Prostate gland (tissue), 2 donors: ENCODE measurements around the gene SIX3. TPM values are rescaled to one million over a fixed set of nuclear protein-coding genes. Genes with fewer than 3 reads are reported as not detected.

Source experiments
- DNase-seq: peaks from one replicate; pipeline ENCODE4 v3.0.0-alpha.2; 2019; ENCODE audit warnings: low spot score
- H3K27ac ChIP-seq, 2 donors: fragments of 200-600 bp; sonication (generic); 2 replicates each; pipeline ENCODE4 v1.5.1; 2017 to 2019
- H3K27me3 ChIP-seq: fragments of 200-600 bp; sonication (generic); replicated peaks from 2 replicates; pipeline ENCODE4 v1.5.1; 2019; ENCODE audit not compliant: insufficient read depth
- H3K36me3 ChIP-seq, 2 donors: fragments of 200-600 bp; sonication (generic); 1 replicate in 1 of 2; 2 replicates in 1 of 2; pipeline versions ENCODE4 v1.5.1 to v1.8.1; 2017 to 2019
- H3K4me1 ChIP-seq: fragments of 200-600 bp; sonication (generic); replicated peaks from 2 replicates; pipeline ENCODE4 v1.5.1; 2019
- H3K4me3 ChIP-seq, 2 donors: fragments of 200-600 bp; sonication (generic); 2 replicates each; pipeline ENCODE4 v1.5.1; 2017 to 2019
- H3K9me3 ChIP-seq: fragments of 200-600 bp; sonication (generic); 2 replicates; pipeline ENCODE4 v1.5.1; 2017
- CTCF ChIP-seq, 4 experiments: fragments of 200-600 bp in 2 of 4; fragments of 450-650 bp in 2 of 4; sonication (generic) in 2 of 4; IDR thresholded peaks; 1 replicate in 3 of 4; 2 replicates in 1 of 4; pipeline ENCODE4 v1.5.1; 2016 to 2019; ENCODE audit warnings: antibody characterized with exemption in 4 of 4, mild to moderate bottlenecking in 2 of 4, moderate library complexity in 2 of 4
- POLR2A ChIP-seq: fragments of 450-650 bp; IDR thresholded peaks from one replicate; pipeline ENCODE4 v1.6.1; 2016; ENCODE audit warnings: antibody characterized with exemption, mild to moderate bottlenecking
- POLR2AphosphoS5 ChIP-seq: sonication (generic); formaldehyde crosslinking; IDR thresholded peaks from one replicate; pipeline ENCODE4 v1.6.1; 2017; ENCODE audit warnings: antibody characterized with exemption
- WGBS: methylation state at CpG from one replicate; pipeline ENCODE4 v1.1.5; 2018; 5-methylcytosine and 5-hydroxymethylcytosine counted together
- intact Hi-C: fragments of 100-400 bp; cut with DNase I; formaldehyde crosslinking; loops from one replicate; pipeline ENCODE4 v1.14.2; 2022
- total RNA-seq, 2 donors: library from RNA; depleted of rRNA; stranded (reverse); fragments of >200 nt; gene quantifications; one replicate each; pipeline ENCODE4 v1.1.0, GENCODE V29; 2016

SIX3 gene
- total RNA-seq, 2 donors from 2014 or later: not detected

GRCh38 chr2:44972771-44973535 is 31.5 kb downstream of the SIX3 start:
- no peak overlapping the region for H3K27ac ChIP-seq
- no peak for TF ChIP-seq POLR2A
- intact Hi-C loops: no loop called here
- no peaks in the 10 kb centered on the region for H3K9me3 ChIP-seq
- no peaks in the 10 kb centered on the region for H3K27me3 ChIP-seq
- no peaks in the 10 kb centered on the region for H3K36me3 ChIP-seq
- 32% methylated on average over 11 of the region's 11 CpGs for WGBS
- no peaks in the 10 kb centered on the region for H3K4me1 ChIP-seq
- no peak overlapping the region for H3K4me3 ChIP-seq
- no peak for DNase-seq

GRCh38 chr2:44974064-44974715 is 32.7 kb downstream of the SIX3 start:
- no peaks in the 10 kb centered on the region for H3K4me1 ChIP-seq
- DNase-seq: no peak
- no peaks in the 10 kb centered on the region for H3K9me3 ChIP-seq
- H3K4me3 ChIP-seq: no peak overlapping the region
- no peaks in the 10 kb centered on the region for H3K36me3 ChIP-seq
- intact Hi-C loops: no loop called here
- WGBS: 73% methylated on average over 6 of the region's 6 CpGs
- no peak for TF ChIP-seq CTCF (IDR thresholded peaks at IDR 0.05)
- TF ChIP-seq POLR2AphosphoS5: no peak
- no peak for TF ChIP-seq POLR2A
- no peak overlapping the region for H3K27ac ChIP-seq
- no peaks in the 10 kb centered on the region for H3K27me3 ChIP-seq

- Histone ChIP-seq H3K36me3 (no peaks in the 10 kb centered on the region), H3K9me3 (no peaks in the 10 kb centered on the region), H3K27ac (no peak overlapping the region), H3K4me1 (no peaks in the 10 kb centered on the region), H3K27me3 (no peaks in the 10 kb centered on the region), H3K4me3 (no peak overlapping the region)
- WGBS: 86% methylated on average over 24 of the region's 24 CpGs
- TF ChIP-seq CTCF (IDR thresholded peaks at IDR 0.05) (no peak), POLR2AphosphoS5 (no peak), POLR2A (no peak)
- no peak for DNase-seq
- intact Hi-C loops: no loop called here
These were observed 34.3 kb downstream of the SIX3 start for GRCh38 chr2:44975571-44976450.

GRCh38 chr2:44979581-44979980 is 38.1 kb downstream of the SIX3 start:
- TF ChIP-seq POLR2AphosphoS5 (no peak), CTCF (IDR thresholded peaks at IDR 0.05) (no peak), POLR2A (no peak)
- intact Hi-C loops: no loop called here
- no peak overlapping the region for H3K4me3 ChIP-seq

More at GRCh38 chr2:44979581-44979980, 38.1 kb downstream of the SIX3 start:
- WGBS: 81% methylated on average over 11 of the region's 11 CpGs
- H3K36me3 ChIP-seq: no peaks in the 10 kb centered on the region
- no peak for DNase-seq
- no peak overlapping the region for H3K27ac ChIP-seq
- H3K9me3 ChIP-seq: no peaks in the 10 kb centered on the region
- H3K4me1 ChIP-seq: no peaks in the 10 kb centered on the region
- H3K27me3 ChIP-seq: no peaks in the 10 kb centered on the region
